Measurements from ENCODE around the gene FGF19. TPM values are rescaled to one million over a fixed set of nuclear protein-coding genes. Genes with fewer than 3 reads are reported as not detected.

The FGF19 gene
- total RNA-seq, 1 experiment from 2014 or later: 0.17 TPM

Other genes starting within 250 kb of the FGF19 start
- not detected in 2 replicates for gene LINC01488, start 222.4 kb downstream of the FGF19 start, total RNA-seq (2014; rRNA removed; shearing (Covaris generic))
- gene CCND1, start 62.9 kb downstream of the FGF19 start, total RNA-seq (2014; rRNA removed; shearing (Covaris generic)): 52.4 and 63.6 TPM in 2 replicates
- 12.9 and 14.1 TPM in 2 replicates for gene LTO1, start 28.7 kb downstream of the FGF19 start, total RNA-seq (2014; rRNA removed; shearing (Covaris generic))
- gene FGF4, start 71.3 kb upstream of the FGF19 start, total RNA-seq (2014; rRNA removed; shearing (Covaris generic)): not detected in 2 replicates
- not detected in 2 replicates for gene FGF3, start 115.4 kb upstream of the FGF19 start, total RNA-seq (2014; rRNA removed; shearing (Covaris generic))